ENCODE measurements around the gene APLN. TPM values are rescaled to one million over a fixed set of nuclear protein-coding genes. Genes with fewer than 3 reads are reported as not detected.

APLN gene
- total and polyA plus RNA-seq, 2 of the 13 experiments (the other 11 are each of a cell fraction or from before 2014, with no cell fraction given): 0.02 to 0.17 TPM

- no peak overlapping the region for H3K4me2 ChIP-seq (ENCODE audit: low read depth, low read length)
- no peaks in the 10 kb centered on the region for H3K9me3 ChIP-seq (ENCODE audit: low read length)
- H3K4me3 ChIP-seq (replicated peaks in 1 of 3; ENCODE audit: insufficient read depth in 1 of 3, low read depth in 2 of 3, low read length in 3 of 3): no peak overlapping the region
- no peak overlapping the region for H3K27ac ChIP-seq (ENCODE audit: extremely low read length, insufficient read depth, low read length)
- no peaks in the 10 kb centered on the region for H3K36me3 ChIP-seq (replicated peaks in 1 of 2; ENCODE audit: control insufficient read depth in 1 of 2, insufficient read depth in 2 of 2, low read length in 2 of 2)
- FAIRE-seq (no peak), DNase-seq (ENCODE audit: low spot score) (no peak), ATAC-seq (no peak)
- in situ Hi-C loops (cut with HindIII; ENCODE audit: extremely low pct_ligation_motif_present, low pct_unique_long_range_greater_than_20kb): no loop called here
- TF ChIP-seq ZNF556 (CRISPR knock-in tag; IDR thresholded peaks at IDR 0.05; ENCODE audit: borderline replicate concordance): no peak
- no TSS peak for BruUV-seq (replicated peaks)
- H3K27me3 ChIP-seq (ENCODE audit: control insufficient read depth in 1 of 2, insufficient read depth in 2 of 2, low read length in 2 of 2): no peaks in the 10 kb centered on the region
- 81% methylated on average over 2 of the region's 4 CpGs for WGBS (ENCODE audit: low lambda C conversion rate)
- H4K20me1 ChIP-seq (ENCODE audit: insufficient read depth, low read length): no peaks in the 10 kb centered on the region
- intact Hi-C loops (cut with micrococcal nuclease; ENCODE audit: unreplicated experiment): no loop called here
- H3K79me2 ChIP-seq (ENCODE audit: insufficient read depth, low read length): no peaks in the 10 kb centered on the region
- peaks cover 23% of the 10 kb centered on the region for H3K4me1 ChIP-seq (ENCODE audit: insufficient read depth, low read length)
- H2AFZ ChIP-seq (ENCODE audit: low read length): no peak overlapping the region
- CTCF ChIA-PET (ENCODE audit: low intra/inter-chr PET ratio, low total read pairs): no interaction called here
- POLR2A ChIA-PET: no interaction called here
- no peak overlapping the region for H3K9ac ChIP-seq (ENCODE audit: insufficient read depth, low read depth, low read length)
Measured at GRCh38 chrX:129700536-129700935, 45.8 kb upstream of the APLN start.

- no peak for FAIRE-seq
- Histone ChIP-seq H3K36me3 (replicated peaks in 1 of 2; ENCODE audit: control insufficient read depth in 1 of 2, insufficient read depth in 2 of 2, low read length in 2 of 2) (no peaks in the 10 kb centered on the region), H2AFZ (ENCODE audit: low read length) (no peak overlapping the region), H3K27me3 (ENCODE audit: control insufficient read depth in 1 of 2, insufficient read depth in 2 of 2, low read length in 2 of 2) (no peaks in the 10 kb centered on the region), H3K9me3 (ENCODE audit: low read length) (no peaks in the 10 kb centered on the region), H3K9ac (ENCODE audit: insufficient read depth, low read depth, low read length) (no peak overlapping the region), H3K4me2 (ENCODE audit: low read depth, low read length) (no peak overlapping the region), H3K4me1 (ENCODE audit: insufficient read depth, low read length) (peaks cover 29% of the 10 kb centered on the region), H3K79me2 (ENCODE audit: insufficient read depth, low read length) (no peaks in the 10 kb centered on the region), H3K4me3 (replicated peaks in 1 of 3; ENCODE audit: insufficient read depth in 1 of 3, low read depth in 2 of 3, low read length in 3 of 3) (no peak overlapping the region), H3K27ac (ENCODE audit: extremely low read length, insufficient read depth, low read length) (no peak overlapping the region), H4K20me1 (ENCODE audit: insufficient read depth, low read length) (no peaks in the 10 kb centered on the region)
- no TSS peak for BruUV-seq (replicated peaks)
- ATAC-seq: peak; percentile 42; the same call in 1 of the 3 replicates
- DNase-seq (ENCODE audit: low spot score): peak; percentile 17
- ChIA-PET CTCF (ENCODE audit: low intra/inter-chr PET ratio, low total read pairs) (no interaction called here), POLR2A (no interaction called here)
- intact Hi-C loops (cut with micrococcal nuclease; ENCODE audit: unreplicated experiment) (no loop called here), in situ Hi-C loops (cut with HindIII; ENCODE audit: extremely low pct_ligation_motif_present, low pct_unique_long_range_greater_than_20kb) (no loop called here)
- TF ChIP-seq AKAP8 (CRISPR knock-in tag; IDR thresholded peaks at IDR 0.05) (no peak), FOSL1 (CRISPR knock-in tag; IDR thresholded peaks at IDR 0.05; ENCODE audit: borderline replicate concordance) (peak; percentile 50; the same call in 1 of the 2 replicates), GFI1 (CRISPR knock-in tag; IDR thresholded peaks at IDR 0.05; ENCODE audit: borderline replicate concordance) (0 out of 2 replicates have a peak, but pooled peaks have one; percentile 29), HDAC2 (CRISPR knock-in tag; IDR thresholded peaks at IDR 0.05) (no peak), TFDP2 (CRISPR knock-in tag; IDR thresholded peaks at IDR 0.05) (no peak), PCBP2 (optimal IDR thresholded peaks at IDR 0.05; ENCODE audit: low read depth, low read length, poor library complexity, severe bottlenecking) (no peak), BRF2 (CRISPR knock-in tag; IDR thresholded peaks at IDR 0.05) (no peak), FOSL2 (CRISPR knock-in tag; IDR thresholded peaks at IDR 0.05) (0 out of 2 replicates have a peak, but pooled peaks have one; percentile 7), NFIC (IDR thresholded peaks at IDR 0.05; ENCODE audit: low read length) (peak; percentile 38; the same call in 1 of the 2 replicates), FOXA1 (IDR thresholded peaks at IDR 0.05) (peak; percentile 83), FOXA1 (CRISPR knock-in tag; IDR thresholded peaks at IDR 0.05) (0 out of 2 replicates have a peak, but pooled peaks have one; percentile 21), RARA (CRISPR knock-in tag; IDR thresholded peaks at IDR 0.05) (peak; percentile 77), DMAP1 (CRISPR knock-in tag; IDR thresholded peaks at IDR 0.05) (no peak), THAP11 (CRISPR knock-in tag; IDR thresholded peaks at IDR 0.05) (no peak), ZNF749 (CRISPR knock-in tag; IDR thresholded peaks at IDR 0.05; ENCODE audit: borderline replicate concordance) (no peak), SMAD9 (CRISPR knock-in tag; IDR thresholded peaks at IDR 0.05) (no peak), FOXC1 (CRISPR knock-in tag; IDR thresholded peaks at IDR 0.05; ENCODE audit: borderline replicate concordance) (no peak)
Measured at GRCh38 chrX:129698150-129698549, 43.4 kb upstream of the APLN start.
